ENCODE results near the gene TSPAN15.

DNA sequence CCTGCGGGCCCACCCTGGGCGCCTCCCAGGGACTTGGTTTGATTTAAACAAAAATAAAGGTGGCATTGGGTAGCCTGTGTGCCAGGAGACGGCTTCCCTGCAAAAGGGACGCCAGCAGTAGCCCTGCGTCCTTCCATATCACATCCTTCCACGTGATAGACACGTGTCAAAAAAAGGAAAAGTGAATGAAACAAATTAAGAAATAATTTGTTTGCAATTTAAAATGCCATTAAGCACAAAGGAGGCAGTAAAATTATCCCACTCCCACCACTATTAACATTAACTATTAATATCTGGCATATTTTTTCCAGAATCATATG is 42.1 kb upstream of the TSPAN15 start:
- TF ChIP-seq, protein P1, sequence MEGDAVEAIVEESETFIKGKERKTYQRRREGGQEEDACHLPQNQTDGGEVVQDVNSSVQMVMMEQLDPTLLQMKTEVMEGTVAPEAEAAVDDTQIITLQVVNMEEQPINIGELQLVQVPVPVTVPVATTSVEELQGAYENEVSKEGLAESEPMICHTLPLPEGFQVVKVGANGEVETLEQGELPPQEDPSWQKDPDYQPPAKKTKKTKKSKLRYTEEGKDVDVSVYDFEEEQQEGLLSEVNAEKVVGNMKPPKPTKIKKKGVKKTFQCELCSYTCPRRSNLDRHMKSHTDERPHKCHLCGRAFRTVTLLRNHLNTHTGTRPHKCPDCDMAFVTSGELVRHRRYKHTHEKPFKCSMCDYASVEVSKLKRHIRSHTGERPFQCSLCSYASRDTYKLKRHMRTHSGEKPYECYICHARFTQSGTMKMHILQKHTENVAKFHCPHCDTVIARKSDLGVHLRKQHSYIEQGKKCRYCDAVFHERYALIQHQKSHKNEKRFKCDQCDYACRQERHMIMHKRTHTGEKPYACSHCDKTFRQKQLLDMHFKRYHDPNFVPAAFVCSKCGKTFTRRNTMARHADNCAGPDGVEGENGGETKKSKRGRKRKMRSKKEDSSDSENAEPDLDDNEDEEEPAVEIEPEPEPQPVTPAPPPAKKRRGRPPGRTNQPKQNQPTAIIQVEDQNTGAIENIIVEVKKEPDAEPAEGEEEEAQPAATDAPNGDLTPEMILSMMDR (conservative IDR thresholded peaks at IDR 0.05) = no peak; the same call in none of the 2 replicates
- no peak for TF ChIP-seq EZH2 (IDR thresholded peaks at IDR 0.05; ENCODE audit: low read depth)
